ENCODE data around the gene HTR6. TPM values are rescaled to one million over a fixed set of nuclear protein-coding genes. Genes with fewer than 3 reads are reported as not detected.

The HTR6 gene
- total RNA-seq, 2 experiments from 2014 or later = 0.19 to 0.37 TPM

DNA sequence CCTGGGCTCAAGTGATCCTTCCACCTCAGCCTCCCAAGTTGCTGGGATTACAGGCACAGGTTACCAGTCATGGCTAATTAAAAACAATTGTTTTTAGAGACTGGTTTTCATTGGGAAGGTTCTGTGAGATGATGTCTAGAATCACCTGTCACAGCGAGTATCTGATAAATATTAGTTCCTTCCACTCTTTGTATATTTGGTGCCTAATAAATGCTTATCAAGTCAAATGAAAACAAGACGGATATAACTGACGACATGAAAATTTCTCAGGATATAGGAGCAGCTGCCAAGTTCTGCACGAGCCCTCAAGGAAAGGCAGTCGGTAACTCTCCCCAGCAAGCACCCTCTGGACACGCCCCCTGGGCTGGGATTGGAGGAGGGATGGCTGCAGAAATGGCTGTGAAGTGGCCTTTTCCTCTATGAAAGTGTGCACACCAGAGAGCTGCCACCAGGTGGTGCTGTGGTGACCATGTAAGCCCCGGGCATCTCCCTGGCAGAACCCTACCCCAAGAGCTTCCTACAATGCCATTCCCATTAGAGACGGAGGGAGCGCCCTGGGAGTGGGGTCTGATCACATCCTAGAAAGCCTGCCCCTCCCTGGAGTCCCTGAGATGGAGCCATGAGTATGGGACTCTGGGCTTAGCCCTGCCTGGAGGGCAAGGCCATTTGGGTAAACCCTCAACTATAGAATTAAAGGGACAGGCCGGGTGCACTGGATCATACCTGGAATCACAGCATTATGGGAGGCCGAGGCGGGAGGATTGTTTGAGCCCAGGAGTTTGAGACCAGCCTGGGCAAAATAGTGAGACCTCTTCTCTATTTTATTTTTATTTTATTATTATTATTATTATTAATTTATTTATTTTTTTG is 50.9 kb downstream of the HTR6 start:
- intact Hi-C loops (cut with micrococcal nuclease) = loop anchor here (1.0 to 10.0 kb wide), 3 partner anchors 96 to 609 kb away; partner anchors contain the start of gene OTUD3
- Mint-ChIP-seq H3K4me3 (no peak overlapping the region), H3K27ac (no peak overlapping the region), H3K36me3 (ENCODE audit: low read depth) (peaks cover 9% of the 10 kb centered on the region), H3K9me3 (no peaks in the 10 kb centered on the region), H3K27me3 (ENCODE audit: low read depth) (no peaks in the 10 kb centered on the region), H3K4me1 (ENCODE audit: low read depth) (peaks cover 30% of the 10 kb centered on the region)
- CTCF ChIA-PET = interaction anchor here (0.7 to 3.2 kb wide), 13 partner anchors 9 to 130 kb away, joined by 3 to 15 read pairs (median 4); no protein-coding TSS in a partner anchor
- peak; percentile 94 for DNase-seq

DNA sequence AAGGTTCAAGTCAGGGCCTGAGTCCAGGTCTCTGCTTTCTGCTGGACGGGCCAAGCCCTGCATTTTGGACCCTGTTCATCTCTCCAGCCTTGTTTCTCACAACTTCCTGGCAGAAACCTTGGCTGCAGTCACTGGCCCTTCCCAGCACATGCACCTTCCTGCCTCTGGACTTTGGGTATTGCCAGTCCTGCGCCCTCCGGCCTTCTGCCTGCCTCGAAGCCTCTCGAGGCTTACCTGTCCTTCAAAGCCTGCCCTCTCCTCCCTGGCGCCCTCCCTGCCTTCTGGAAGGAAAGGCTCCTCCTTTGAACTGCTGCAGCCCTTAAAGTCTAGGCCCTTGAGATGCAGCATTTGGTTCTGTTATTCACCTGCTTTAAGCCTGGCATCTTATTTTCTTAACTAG is 52.8 kb downstream of the HTR6 start:
- no peak overlapping the region for H3K4me3 Mint-ChIP-seq
- peaks cover 9% of the 10 kb centered on the region for H3K36me3 Mint-ChIP-seq (ENCODE audit: low read depth)
- H3K4me1 Mint-ChIP-seq (ENCODE audit: low read depth) = peaks cover 14% of the 10 kb centered on the region
- DNase-seq = no peak
- intact Hi-C loops (cut with micrococcal nuclease) = loop anchor here (10.0 kb wide), 1 partner anchor 607 kb away; no protein-coding TSS in a partner anchor
- no peak overlapping the region for H3K27ac Mint-ChIP-seq
- CTCF ChIA-PET = interaction anchor here (1.2 kb wide), 1 partner anchor 13 kb away, joined by 3 read pairs; no protein-coding TSS in a partner anchor
- no peaks in the 10 kb centered on the region for H3K27me3 Mint-ChIP-seq (ENCODE audit: low read depth)
- no peaks in the 10 kb centered on the region for H3K9me3 Mint-ChIP-seq

DNA sequence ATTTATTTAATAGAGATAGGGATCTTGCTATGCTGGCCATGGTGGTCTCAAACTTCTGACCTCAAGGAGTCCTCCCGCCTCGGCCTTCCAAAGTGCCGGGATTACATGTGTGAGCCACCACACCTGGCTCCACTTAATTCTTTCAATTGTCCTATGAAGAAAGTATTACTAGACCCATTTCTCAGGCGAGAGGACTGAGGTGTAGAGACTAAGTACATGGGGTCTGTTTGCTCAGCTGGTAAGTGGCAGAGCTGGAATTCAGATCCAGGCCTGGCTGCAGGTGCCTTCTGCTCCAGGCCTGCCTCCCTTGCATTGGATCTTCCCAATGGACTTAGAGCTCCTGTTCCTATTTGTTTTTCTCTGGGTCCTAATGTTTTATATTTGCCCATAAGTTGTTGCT is 55.5 kb downstream of the HTR6 start:
- Mint-ChIP-seq H3K4me1 (ENCODE audit: low read depth) (peaks cover 5% of the 10 kb centered on the region), H3K9me3 (no peaks in the 10 kb centered on the region), H3K27me3 (ENCODE audit: low read depth) (no peaks in the 10 kb centered on the region), H3K4me3 (no peak overlapping the region), H3K27ac (no peak overlapping the region), H3K36me3 (ENCODE audit: low read depth) (no peaks in the 10 kb centered on the region)
- DNase-seq = no peak
- intact Hi-C loops (cut with micrococcal nuclease) = no loop called here
- CTCF ChIA-PET = no interaction called here

DNA sequence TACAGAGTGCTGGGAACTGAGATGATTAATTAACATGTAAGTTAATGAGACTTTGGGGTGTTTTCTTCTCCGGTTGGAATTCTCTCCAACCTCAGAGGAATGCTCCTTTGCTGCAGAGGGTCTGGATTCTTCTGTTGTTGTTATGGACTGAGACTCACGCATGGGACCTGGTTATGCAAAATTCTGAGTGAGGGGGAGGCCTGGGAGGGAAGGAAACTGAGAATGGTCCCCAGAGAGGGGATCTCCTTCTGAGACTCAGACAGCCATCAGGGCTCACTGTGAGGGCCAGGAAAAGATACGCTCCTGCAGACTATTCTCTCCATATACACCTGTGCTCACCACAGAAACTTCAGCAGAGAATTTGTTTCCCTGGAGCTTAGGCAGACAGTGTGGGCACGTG is 56.3 kb downstream of the HTR6 start:
- no peaks in the 10 kb centered on the region for H3K27me3 Mint-ChIP-seq (ENCODE audit: low read depth)
- no peak overlapping the region for H3K27ac Mint-ChIP-seq
- H3K4me1 Mint-ChIP-seq (ENCODE audit: low read depth) = no peaks in the 10 kb centered on the region
- no peaks in the 10 kb centered on the region for H3K9me3 Mint-ChIP-seq
- no peak for DNase-seq
- intact Hi-C loops (cut with micrococcal nuclease) = no loop called here
- H3K4me3 Mint-ChIP-seq = no peak overlapping the region
- CTCF ChIA-PET = no interaction called here
- H3K36me3 Mint-ChIP-seq (ENCODE audit: low read depth) = no peaks in the 10 kb centered on the region

DNA sequence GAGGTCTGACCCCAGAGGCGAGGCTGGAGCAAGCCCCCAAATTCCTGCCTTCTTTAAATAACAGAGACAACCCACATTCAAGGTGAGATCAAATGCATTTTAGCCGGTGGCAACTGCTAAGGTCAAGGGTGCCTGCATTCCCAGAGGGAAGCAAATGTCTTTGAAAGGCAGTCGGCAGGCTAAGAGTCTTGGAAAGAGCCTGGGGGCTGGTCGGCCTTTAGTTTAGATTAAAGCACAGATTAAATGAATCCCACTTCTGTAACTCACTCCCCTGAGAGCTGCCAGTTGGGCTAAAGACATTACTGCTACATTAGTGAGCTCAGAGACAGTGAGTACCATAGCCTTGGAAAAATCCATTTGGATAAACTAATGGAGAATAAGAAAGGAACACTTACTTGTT is 59.2 kb downstream of the HTR6 start:
- DNase-seq = no peak
- H3K36me3 Mint-ChIP-seq (ENCODE audit: low read depth) = peaks cover 2% of the 10 kb centered on the region
- H3K4me3 Mint-ChIP-seq = no peak overlapping the region
- intact Hi-C loops (cut with micrococcal nuclease) = no loop called here
- H3K4me1 Mint-ChIP-seq (ENCODE audit: low read depth) = no peaks in the 10 kb centered on the region
- CTCF ChIA-PET = interaction anchor here (1.0 kb wide), 1 partner anchor 17 kb away, joined by 3 read pairs; no protein-coding TSS in a partner anchor
- H3K9me3 Mint-ChIP-seq = no peaks in the 10 kb centered on the region
- no peaks in the 10 kb centered on the region for H3K27me3 Mint-ChIP-seq (ENCODE audit: low read depth)
- no peak overlapping the region for H3K27ac Mint-ChIP-seq

DNA sequence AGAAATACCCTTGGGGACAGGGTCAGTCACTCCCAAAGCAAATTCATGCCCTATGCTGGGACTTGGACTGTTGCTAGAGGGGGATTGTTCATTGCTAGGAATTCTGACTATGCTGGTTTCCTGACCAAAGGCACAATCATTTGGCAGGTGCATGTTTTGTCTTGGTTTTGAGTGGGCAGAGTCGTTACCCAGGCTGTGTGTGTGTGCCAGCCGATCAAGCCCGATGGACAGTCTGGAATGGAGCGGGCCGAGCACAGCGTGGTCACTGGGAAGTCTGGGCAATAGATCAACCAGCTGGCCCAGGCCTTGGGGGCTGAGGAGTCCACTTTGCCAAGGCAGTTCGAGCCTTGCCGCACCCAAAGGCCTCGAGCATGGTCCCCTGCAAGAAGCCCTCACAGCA is 60.9 kb downstream of the HTR6 start:
- Mint-ChIP-seq H3K36me3 (ENCODE audit: low read depth) (peaks cover 11% of the 10 kb centered on the region), H3K27me3 (ENCODE audit: low read depth) (no peaks in the 10 kb centered on the region), H3K27ac (no peak overlapping the region), H3K4me1 (ENCODE audit: low read depth) (no peaks in the 10 kb centered on the region), H3K9me3 (peaks cover 8% of the 10 kb centered on the region), H3K4me3 (no peak overlapping the region)
- no peak for DNase-seq
- CTCF ChIA-PET = interaction anchor here (0.6 kb wide), 1 partner anchor 31 kb away, joined by 3 read pairs; no protein-coding TSS in a partner anchor
- intact Hi-C loops (cut with micrococcal nuclease) = no loop called here

- Mint-ChIP-seq H3K4me1 (ENCODE audit: low read depth) (no peaks in the 10 kb centered on the region), H3K36me3 (ENCODE audit: low read depth) (peaks cover 31% of the 10 kb centered on the region), H3K9me3 (peaks cover 12% of the 10 kb centered on the region), H3K27ac (no peak overlapping the region), H3K27me3 (ENCODE audit: low read depth) (no peaks in the 10 kb centered on the region), H3K4me3 (no peak overlapping the region)
- intact Hi-C loops (cut with micrococcal nuclease) = no loop called here
- CTCF ChIA-PET = interaction anchor here (0.7 to 1.8 kb wide), 4 partner anchors 12 to 218 kb away, joined by 3 to 7 read pairs (median 4); no protein-coding TSS in a partner anchor
- DNase-seq = no peak
Measured at GRCh38 chr1:19728413-19729145, 63.9 kb downstream of the HTR6 start.

DNA sequence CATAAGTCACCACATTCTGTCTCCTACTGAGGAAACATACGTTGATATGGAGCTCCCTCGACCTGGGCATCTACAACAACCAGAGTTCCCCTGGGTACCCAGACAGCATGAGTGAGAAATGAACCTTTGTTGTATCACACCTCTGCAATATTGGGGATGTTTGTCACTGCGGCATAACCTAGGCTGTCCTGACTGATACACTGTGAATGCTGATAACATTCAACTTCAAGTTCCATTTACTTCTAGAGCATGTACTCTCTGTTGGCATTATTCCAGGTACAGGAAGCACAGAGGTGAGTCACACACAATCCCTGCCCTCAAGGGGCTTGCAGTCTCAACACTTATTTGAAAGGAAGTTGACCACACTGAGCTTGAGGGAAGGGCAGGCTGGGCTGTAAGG is 65.6 kb downstream of the HTR6 start:
- CTCF ChIA-PET = interaction anchor here (0.8 to 1.8 kb wide), 4 partner anchors 15 to 33 kb away, joined by 3 to 11 read pairs (median 6); no protein-coding TSS in a partner anchor
- H3K4me3 Mint-ChIP-seq = no peak overlapping the region

More for the DNA sequence above, 65.6 kb downstream of the HTR6 start:
- intact Hi-C loops (cut with micrococcal nuclease) = no loop called here
- Mint-ChIP-seq H3K4me1 (ENCODE audit: low read depth) (no peaks in the 10 kb centered on the region), H3K9me3 (peaks cover 12% of the 10 kb centered on the region), H3K36me3 (ENCODE audit: low read depth) (peaks cover 32% of the 10 kb centered on the region), H3K27ac (no peak overlapping the region), H3K27me3 (ENCODE audit: low read depth) (no peaks in the 10 kb centered on the region)
- no peak for DNase-seq

Other genes starting within 250 kb of the HTR6 start
- gene CAPZB, start 179.3 kb upstream of the HTR6 start, total RNA-seq = 100 to 1,000 TPM; 362 to 381 TPM
- gene NBL1, start 20.6 kb upstream of the HTR6 start, total RNA-seq = 10 to 100 TPM; 12.2 to 15.2 TPM
- 10 to 100 TPM; 11.9 to 15.4 TPM for gene TMCO4, start 135.0 kb downstream of the HTR6 start, total RNA-seq
- gene RNF186, start 150.4 kb downstream of the HTR6 start, total RNA-seq = not detected
- 10 to 100 TPM in 1 of 2 experiments, 1 to 10 TPM in 1; 8.3 to 10.8 TPM for gene OTUD3, start 217.5 kb downstream of the HTR6 start, total RNA-seq